GM21717 (cell line): ENCODE measurements around the gene PPL.

Experiments used
- ATAC-seq: cut with Tn5 transposase; IDR thresholded peaks from one replicate; pipeline ENCODE4 v1.9.1; 2021; ENCODE audit warnings: mild to moderate bottlenecking, moderate library complexity; ENCODE audit not compliant: unreplicated experiment

Gene PPL

GRCh38 chr16:4836727-4837126 is 100.2 kb downstream of the PPL start:
- ATAC-seq = no peak

DNA sequence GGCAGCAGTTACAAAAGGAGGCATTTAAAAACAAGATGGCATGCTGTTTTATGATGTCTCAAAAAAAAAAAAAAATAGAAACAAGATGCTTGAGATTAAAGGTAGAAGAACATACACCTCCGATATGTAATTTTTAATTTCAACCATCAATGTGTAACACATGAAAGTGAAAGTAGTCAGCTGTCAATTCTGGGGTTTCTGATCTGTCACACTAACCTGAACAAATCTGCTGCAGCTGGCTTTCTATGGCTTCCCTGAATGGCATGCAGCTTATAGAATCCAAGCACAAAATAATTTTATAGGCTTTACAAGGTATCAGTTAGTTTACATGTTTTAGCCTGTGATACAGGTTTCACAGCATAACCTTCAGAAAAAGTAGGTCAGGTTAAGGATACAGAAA is 103.4 kb downstream of the PPL start:
- ATAC-seq = no peak

- ATAC-seq = no peak
Observed at GRCh38 chr16:4832698-4833343, 104.1 kb downstream of the PPL start.
